GM19463 (cell line): ENCODE measurements around the gene CFAP141.
A peak's percentile ranks its signal among the peaks of the same experiment; 100 is the strongest.
"Not testable (repeated sequence)": the region's sequence is repeated elsewhere in the genome, so short reads cannot be mapped to it uniquely, and the experiment has no call there.

Source experiments
- ATAC-seq: cut with Tn5 transposase; IDR thresholded peaks from one replicate; pipeline ENCODE4 v1.9.1; 2021; ENCODE audit warnings: mild to moderate bottlenecking, moderate library complexity; ENCODE audit not compliant: unreplicated experiment

The CFAP141 gene

GRCh38 chr1:154208677-154209388, 2.7 kb upstream of the CFAP141 start:
- no peak for ATAC-seq

DNA sequence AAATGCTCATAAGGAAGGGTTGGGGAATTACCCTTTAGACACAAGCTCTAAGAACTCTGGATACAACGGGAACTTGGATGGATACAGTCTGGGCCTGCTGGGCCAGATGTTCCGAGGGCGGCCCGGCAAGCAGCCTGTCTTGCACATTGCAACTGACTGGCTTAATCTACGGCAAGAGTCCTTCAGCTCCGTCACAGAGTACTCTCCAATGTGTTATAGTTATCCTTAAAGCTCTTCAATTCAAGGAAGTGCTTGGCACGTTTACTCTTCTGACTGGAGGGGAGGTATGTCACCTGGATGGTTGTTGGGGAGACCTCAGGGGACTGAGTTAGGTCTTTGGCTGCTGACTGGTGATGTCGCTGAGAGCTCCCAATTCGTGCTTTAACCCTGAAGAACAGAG, 1.1 kb upstream of the CFAP141 start:
- no peak for ATAC-seq

GRCh38 chr1:154205778-154206177, 355 bp downstream of the CFAP141 start:
- ATAC-seq: not testable (repeated sequence)

DNA sequence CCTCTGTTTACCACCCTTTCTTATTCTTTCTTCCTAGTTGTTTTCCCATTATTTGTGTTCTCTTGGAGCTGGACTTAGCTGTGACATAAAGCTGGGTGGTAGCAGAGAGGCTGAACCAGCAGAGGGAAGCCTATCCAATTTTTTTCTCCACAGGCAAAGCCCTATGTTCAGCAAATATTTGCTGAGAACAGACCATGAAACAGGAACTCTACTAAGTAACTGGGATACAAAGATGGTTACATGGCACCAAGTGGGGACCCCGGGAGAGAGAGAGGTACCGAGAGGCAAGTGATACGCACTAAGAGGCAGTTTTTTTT, 6.6 kb downstream of the CFAP141 start:
- ATAC-seq: no peak

GRCh38 chr1:154198756-154199562, 7.2 kb downstream of the CFAP141 start:
- ATAC-seq: no peak

- no peak for ATAC-seq
These were observed 12.3 kb downstream of the CFAP141 start for GRCh38 chr1:154193821-154194220.

GRCh38 chr1:154192476-154192875, 13.7 kb downstream of the CFAP141 start:
- no peak for ATAC-seq

GRCh38 chr1:154191990-154192461, 14.1 kb downstream of the CFAP141 start, which contains the start of gene TPM3:
Gene TPM3, minus strand, starts transcription at chr1:154192100. Its CDS starts 82 bp downstream, at chr1:154192018.
- ATAC-seq: no peak

DNA sequence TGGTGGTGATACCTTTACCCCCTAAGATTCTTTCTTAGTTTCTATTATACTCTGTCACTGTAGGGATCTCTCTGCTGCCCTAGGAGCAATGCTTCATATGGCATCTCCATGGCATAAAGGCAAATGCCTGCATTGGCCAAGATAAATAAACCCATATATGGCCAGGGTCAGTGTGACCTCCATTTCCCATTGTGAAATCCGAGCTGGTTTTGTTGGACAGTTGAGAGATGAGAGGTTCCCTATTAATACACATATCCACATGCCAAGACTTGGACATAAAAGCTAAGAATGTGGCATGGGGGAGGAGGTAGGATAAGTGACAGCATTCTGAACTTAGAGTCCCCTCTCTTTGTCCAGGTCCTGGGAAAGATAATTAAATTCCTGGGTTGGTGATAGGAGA, 15.6 kb downstream of the CFAP141 start:
- ATAC-seq: no peak

DNA sequence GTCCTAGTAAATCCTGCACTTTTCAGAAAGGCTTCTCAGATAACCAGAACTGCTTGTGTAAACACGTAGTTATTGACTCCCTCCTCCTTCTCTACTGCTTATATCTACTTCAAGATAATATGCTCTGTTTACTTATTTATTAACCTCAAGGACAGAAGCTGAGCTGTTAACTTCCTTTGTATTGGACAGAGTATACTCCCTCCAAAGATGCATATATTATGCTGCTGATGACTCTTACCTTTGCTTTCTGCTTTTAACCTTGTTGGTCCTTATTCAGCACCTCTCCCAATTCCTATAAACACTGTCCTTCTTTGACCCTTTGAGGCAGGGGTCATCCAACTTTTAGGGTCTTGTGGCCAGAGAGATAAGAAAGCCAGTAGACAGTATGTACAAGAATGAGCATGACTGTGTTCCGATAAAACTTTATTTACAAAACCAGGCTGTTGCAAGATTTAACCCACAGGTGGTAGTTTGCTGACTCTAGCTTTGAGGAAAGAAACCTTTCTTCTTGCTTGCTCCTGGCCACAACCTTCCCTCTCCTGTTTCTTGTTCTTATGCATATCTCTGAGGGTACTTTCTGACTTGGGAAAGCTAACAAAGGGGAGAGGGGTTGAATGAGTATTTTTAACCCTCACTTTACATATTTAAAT, 19.2 kb downstream of the CFAP141 start:
- ATAC-seq: no peak

DNA sequence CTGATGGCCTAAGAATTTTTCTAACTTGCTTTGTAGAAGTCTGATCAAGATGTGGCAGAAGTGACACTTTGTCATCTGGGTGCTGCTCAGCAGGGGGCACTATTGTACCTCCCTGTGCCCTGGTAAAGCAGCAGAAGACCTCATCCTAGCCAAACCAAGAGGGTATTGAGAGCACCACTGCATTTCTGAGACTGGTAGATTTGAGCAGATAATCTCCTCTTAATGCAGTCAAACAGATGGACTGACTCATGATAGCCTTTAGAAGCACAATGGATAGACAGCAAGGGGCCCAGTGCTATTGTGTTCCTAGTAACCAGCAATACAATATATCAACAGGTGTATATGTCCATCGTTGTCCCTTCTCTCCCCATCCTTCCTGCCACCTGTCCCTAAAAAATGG, 20.0 kb downstream of the CFAP141 start:
- no peak for ATAC-seq

- peak; percentile 76 for ATAC-seq
These were observed 22.9 kb downstream of the CFAP141 start for GRCh38 chr1:154183046-154183915.

- ATAC-seq: peak; percentile 51
These were observed 23.6 kb downstream of the CFAP141 start for GRCh38 chr1:154182344-154183045.

GRCh38 chr1:154181944-154182343, 24.2 kb downstream of the CFAP141 start:
- no peak for ATAC-seq

GRCh38 chr1:154179946-154180687, 26.0 kb downstream of the CFAP141 start:
- no peak for ATAC-seq

- no peak for ATAC-seq
These were observed 27.0 kb downstream of the CFAP141 start for GRCh38 chr1:154178911-154179811.

GRCh38 chr1:154178013-154178412, 28.1 kb downstream of the CFAP141 start:
- ATAC-seq: no peak

DNA sequence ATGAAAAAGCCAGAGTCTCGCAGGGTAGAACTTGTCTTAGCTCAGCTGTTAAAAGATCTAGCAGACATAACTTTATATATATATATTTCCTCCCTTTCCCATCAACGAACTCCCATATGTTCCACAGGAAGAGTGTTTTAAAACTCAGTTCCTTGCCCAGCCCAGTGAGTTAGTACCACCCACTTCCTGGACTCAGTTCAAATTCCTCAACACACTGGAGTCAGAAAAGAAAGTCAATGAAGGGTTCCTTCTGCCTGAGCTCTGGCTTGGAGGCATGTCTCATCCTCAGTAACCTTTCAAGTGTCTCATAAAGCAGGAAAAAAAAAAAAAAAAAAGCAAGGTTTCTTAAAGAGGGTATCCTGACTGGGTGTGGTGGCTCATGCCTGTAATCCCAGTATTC, 29.8 kb downstream of the CFAP141 start:
- ATAC-seq: no peak
